ENCODE results near the gene TEX29. TPM values are rescaled to one million over a fixed set of nuclear protein-coding genes. Genes with fewer than 3 reads are reported as not detected.

TEX29 gene
- total RNA-seq, 8 experiments from 2014 or later: 0.42 to 1.00 TPM; not detected in 6

DNA sequence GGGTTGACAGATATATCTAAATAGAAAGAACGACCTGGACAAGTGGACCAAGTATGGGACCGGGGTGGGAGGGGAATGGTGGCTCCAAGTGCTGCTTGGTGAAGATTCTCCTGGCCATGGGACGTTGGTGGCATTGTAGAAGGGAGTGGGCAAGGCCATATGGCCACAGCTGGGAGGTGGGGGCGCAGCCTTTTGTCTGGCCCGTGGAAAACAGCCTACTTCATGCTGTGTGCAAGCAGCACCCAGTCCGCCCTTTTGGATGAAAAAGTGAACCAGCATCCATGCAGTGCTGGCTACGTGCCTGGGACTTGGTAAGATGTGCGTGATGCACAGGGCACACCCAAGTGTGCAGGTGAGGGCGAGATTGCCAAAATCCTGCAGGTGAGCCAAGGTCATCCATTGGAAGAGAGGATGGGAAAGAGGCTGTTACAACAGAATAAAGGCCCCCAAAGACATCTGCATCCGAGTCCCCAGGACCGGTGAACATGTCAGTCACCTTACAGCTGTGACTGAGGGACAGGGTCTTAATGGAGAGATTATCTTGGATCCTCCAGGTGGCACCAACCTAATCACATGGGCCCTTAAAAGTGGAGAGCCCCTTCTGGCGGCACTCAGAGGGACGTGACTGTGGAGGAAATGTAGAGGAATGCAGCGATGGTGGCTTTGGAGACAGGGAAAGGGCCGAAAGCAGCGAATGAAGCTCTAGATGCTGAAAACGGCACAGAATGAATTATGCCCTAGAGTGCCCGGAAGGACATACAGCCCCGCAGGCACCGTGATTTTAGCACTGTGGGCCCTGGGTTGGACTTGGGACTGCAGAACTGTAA is 40.8 kb downstream of the TEX29 start:
- no peak for ATAC-seq (replicated peaks in 6 of 8)
- in situ Hi-C loops (cut with MboI; ENCODE audit: low pct_unique_long_range_greater_than_20kb in 2 of 9, low sequenced_read_pairs in 9 of 9, unreplicated experiment in 9 of 9): no loop called here
- no peak overlapping the region for H3K27ac ChIP-seq
- 20 to 100% (median 88%) methylated on average over 1 to 13 of the region's 20 CpGs; no CpG with 5 or more reads in 3 of the 10 experiments for WGBS, 10 experiments
- H3K4me3 ChIP-seq: no peak overlapping the region
- peaks cover 0 to 3% of the 10 kb centered on the region in 2 donors for H3K4me1 ChIP-seq (replicated peaks in 1 of 2)

DNA sequence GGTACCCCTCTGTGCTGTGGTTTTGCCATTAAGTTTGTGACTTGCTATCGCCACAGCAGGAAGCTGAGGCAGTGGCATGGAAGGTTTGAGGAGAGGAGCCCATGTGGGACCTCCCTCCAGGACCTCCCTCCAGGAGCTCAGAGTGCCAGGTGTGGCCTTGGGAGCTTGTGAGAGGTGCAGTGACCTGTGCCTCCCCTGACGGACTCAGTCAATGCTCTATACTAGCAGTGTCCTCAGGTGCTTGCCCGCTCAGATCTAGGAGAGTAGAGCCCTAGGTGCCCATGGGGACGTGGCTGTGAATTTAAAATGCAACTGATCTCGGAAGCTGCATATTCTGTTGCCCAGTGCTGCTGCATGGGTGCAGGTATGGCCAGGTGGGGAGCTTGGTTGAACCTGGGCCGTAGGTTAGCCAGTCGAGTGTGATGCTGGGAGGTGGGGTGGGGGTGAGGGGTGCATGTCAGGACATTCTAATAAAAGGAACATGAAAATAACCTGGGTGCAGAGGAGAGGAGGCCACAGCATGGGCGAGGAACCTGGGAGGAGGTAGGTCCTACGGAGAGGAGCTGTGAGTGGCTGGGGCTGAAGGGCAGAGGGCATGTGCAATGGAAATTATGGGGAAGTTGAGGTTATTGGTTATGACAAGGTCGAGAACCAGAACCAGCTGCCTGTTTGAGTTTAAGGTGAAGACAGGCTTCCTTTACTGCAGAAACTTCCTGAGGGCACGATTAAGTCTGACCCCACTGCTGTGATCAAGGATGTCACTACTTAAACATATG is 41.6 kb downstream of the TEX29 start:
- in situ Hi-C loops (cut with MboI; ENCODE audit: low pct_unique_long_range_greater_than_20kb in 2 of 9, low sequenced_read_pairs in 9 of 9, unreplicated experiment in 9 of 9): no loop called here
- ATAC-seq (replicated peaks in 6 of 8): no peak
- Histone ChIP-seq H3K4me3 (no peak overlapping the region), H3K4me1 (replicated peaks in 1 of 2) (no peaks in the 10 kb centered on the region), H3K27ac (no peak overlapping the region)
- WGBS, 10 experiments: 0 to 100% (median 67%) methylated on average over 1 to 6 of the region's 11 CpGs

DNA sequence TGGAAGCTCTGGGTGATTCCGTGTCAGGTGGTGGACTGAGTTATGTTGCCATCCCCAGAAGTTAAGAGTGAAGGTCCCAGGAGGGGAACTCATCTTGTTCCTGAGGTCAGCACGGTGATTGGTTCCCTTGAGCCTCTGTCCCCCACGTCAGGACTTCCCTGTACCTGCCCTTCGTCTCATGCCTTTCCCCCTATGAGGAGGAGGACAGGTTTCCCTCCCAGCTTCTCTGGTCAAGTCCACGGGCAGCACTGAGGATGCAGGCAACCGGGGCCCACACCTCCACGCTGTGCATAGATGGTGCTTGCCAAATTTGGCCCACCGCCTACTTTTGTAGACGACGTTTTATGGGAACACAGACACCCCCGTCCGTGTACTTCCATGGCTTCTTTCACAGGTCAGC is 42.7 kb downstream of the TEX29 start:
- H3K4me3 ChIP-seq: no peak overlapping the region
- H3K4me1 ChIP-seq (replicated peaks in 1 of 2): no peaks in the 10 kb centered on the region
- no peak for ATAC-seq (replicated peaks in 6 of 8)
- in situ Hi-C loops (cut with MboI; ENCODE audit: low pct_unique_long_range_greater_than_20kb in 2 of 9, low sequenced_read_pairs in 9 of 9, unreplicated experiment in 9 of 9): no loop called here
- WGBS, 10 experiments: 20 to 95% (median 76%) methylated on average over 2 to 12 of the region's 12 CpGs; no CpG with 5 or more reads in 5 of the 10 experiments
- no peak overlapping the region for H3K27ac ChIP-seq

DNA sequence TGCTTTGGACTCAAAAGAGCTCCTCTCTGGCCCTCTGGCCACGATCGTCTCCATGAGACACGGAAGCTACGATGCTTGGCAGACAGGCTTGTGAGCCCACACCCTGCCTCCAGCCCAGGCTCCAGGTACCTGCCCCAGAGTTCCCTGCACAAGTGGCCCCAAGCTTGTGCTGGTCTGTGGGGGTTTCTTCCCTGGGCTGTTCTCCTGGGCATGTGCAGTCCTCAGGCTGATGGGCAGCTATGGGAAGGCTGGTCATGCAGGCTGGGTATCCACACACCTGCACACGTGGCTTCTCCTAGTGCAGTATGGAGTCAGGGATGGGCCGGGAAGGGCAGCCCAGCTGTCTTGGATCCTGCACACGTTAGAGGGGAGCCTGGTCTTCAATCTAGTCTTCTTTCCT is 43.1 kb downstream of the TEX29 start:
- ATAC-seq (replicated peaks in 6 of 8): no peak
- Histone ChIP-seq H3K4me1 (replicated peaks in 1 of 2) (no peaks in the 10 kb centered on the region), H3K27ac (no peak overlapping the region), H3K4me3 (no peak overlapping the region)
- in situ Hi-C loops (cut with MboI; ENCODE audit: low pct_unique_long_range_greater_than_20kb in 2 of 9, low sequenced_read_pairs in 9 of 9, unreplicated experiment in 9 of 9): no loop called here
- 8 to 100% (median 77%) methylated on average over 2 to 4 of the region's 7 CpGs; no CpG with 5 or more reads in 6 of the 10 experiments for WGBS, 10 experiments

DNA sequence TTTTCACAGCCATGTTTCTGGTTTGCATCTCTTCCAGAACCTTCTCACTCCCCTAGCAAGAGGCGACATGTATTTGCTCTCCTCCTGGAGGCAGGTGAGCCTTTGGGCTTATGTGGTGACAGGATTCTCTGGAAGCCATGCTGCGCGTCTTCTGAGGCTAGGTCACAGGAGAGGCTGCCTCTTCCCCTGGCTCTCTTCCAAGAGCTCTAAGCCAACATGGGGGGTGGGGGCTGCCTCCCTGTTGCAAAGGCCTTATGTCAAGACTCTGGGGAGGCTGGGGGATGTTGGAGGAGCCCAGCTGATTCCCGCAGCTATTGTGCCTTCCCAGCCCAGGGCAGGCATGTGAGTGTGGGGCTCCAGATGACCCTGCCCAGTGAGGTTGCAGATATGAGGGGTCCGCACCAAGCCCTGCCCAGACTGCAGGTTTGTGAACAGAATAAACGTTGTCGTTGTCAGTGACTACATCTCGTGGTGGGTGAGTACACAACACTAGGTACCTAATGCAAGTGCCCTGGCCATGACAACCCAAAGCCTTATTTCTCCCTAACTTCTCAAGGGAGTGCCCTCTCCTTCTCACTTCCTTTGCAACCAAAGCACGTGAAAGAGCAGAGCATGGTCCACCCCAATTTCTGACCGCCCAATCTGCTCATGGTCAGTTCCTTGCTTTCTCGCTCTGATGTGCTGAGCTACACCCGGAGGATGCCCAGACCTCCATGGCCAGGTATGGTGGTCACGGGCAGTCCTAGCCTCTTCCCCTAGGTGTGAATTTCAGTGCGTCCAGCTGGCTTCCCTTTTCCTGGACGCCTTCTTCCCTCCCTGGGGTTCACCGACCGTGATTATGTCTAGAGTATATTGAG is 44.9 kb downstream of the TEX29 start:
- Histone ChIP-seq H3K4me3 (no peak overlapping the region), H3K27ac (no peak overlapping the region), H3K4me1 (replicated peaks in 1 of 2) (peaks cover 0 to under 1% of the 10 kb centered on the region in 2 donors)
- peak in 1 of 8 experiments; percentile 39 for ATAC-seq (replicated peaks in 6 of 8)
- in situ Hi-C loops (cut with MboI; ENCODE audit: low pct_unique_long_range_greater_than_20kb in 2 of 9, low sequenced_read_pairs in 9 of 9, unreplicated experiment in 9 of 9): no loop called here
- WGBS, 10 experiments: 60 to 100% (median 82%) methylated on average over 2 to 12 of the region's 17 CpGs; no CpG with 5 or more reads in 1 of the 10 experiments

DNA sequence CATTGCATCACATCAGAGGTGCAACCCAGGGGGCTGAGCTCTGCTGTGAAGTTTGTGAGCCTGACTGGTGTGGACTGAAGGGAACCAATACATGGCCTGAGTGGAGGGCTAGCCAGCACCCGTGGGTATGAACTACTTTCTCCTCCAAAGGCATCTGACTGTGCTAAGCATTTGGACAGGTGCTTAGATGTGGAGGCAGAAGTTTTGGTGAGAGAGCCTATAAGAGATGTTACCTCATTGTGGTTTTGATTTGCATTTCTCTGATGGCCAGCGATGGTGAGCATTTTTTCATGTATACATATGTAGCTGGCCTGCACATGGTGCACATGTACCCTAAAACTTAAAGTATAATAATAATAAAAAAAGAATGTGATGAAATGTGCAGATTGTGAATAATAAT is 46.9 kb downstream of the TEX29 start:
- in situ Hi-C loops (cut with MboI; ENCODE audit: low pct_unique_long_range_greater_than_20kb in 2 of 9, low sequenced_read_pairs in 9 of 9, unreplicated experiment in 9 of 9): no loop called here
- Histone ChIP-seq H3K27ac (no peak overlapping the region), H3K4me1 (replicated peaks in 1 of 2) (peaks cover 7 to 15% of the 10 kb centered on the region in 2 donors), H3K4me3 (no peak overlapping the region)
- ATAC-seq (replicated peaks in 6 of 8): no peak
- 0 to 100% (median 93%) methylated on average over 1 to 2 of the region's 2 CpGs; no CpG with 5 or more reads in 1 of the 10 experiments for WGBS, 10 experiments

DNA sequence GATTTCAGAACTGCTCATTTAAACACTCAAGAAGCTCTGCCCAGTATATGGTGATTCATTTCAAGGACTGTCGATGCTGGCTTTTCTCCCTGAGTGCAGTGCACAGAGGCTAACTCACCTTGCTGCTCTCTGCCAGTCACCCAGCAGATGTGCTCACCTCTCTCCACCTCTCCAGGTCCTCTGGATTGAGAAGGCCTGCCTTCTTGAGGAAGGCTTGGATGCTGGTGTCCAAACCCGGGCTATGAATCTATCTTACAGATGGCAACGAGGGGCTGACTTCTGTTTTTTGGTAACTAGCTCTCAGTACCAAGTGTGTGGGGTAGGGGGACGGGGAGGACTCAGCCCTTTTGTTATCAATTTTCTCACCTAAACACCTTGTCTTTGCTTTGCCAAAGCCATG is 47.6 kb downstream of the TEX29 start:
- Histone ChIP-seq H3K4me1 (replicated peaks in 1 of 2) (peaks cover 7 to 15% of the 10 kb centered on the region in 2 donors), H3K27ac (no peak overlapping the region), H3K4me3 (no peak overlapping the region)
- ATAC-seq (replicated peaks in 6 of 8): no peak
- in situ Hi-C loops (cut with MboI; ENCODE audit: low pct_unique_long_range_greater_than_20kb in 2 of 9, low sequenced_read_pairs in 9 of 9, unreplicated experiment in 9 of 9): no loop called here
- WGBS, 10 experiments: 0 to 100% (median 80%) methylated on average over 1 to 4 of the region's 4 CpGs; no CpG with 5 or more reads in 1 of the 10 experiments

DNA sequence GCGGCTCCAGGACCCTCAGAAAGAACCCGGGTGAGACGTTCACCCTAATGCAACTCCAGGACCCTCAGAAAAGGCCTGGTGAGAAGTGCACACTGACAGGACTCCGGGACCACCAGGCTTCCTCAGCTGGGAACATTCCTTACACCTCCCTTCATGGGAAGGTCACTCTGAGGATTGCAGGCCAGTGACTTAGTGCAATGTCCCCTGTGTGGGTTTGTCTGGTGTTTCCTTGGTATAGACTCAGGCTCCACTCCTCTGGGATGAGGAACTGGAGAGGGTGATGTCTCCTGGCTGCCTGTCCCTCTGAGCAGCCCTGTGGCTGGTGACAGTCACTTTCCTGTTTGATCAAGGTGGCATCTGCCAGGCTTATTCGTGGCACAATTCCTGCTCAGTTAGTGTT is 49.7 kb downstream of the TEX29 start:
- WGBS, 10 experiments: 29 to 100% (median 80%) methylated on average over 1 to 4 of the region's 5 CpGs; no CpG with 5 or more reads in 3 of the 10 experiments
- Histone ChIP-seq H3K4me1 (replicated peaks in 1 of 2) (peaks cover 7 to 15% of the 10 kb centered on the region in 2 donors), H3K4me3 (no peak overlapping the region), H3K27ac (no peak overlapping the region)
- no peak for ATAC-seq (replicated peaks in 6 of 8)
- in situ Hi-C loops (cut with MboI; ENCODE audit: low pct_unique_long_range_greater_than_20kb in 2 of 9, low sequenced_read_pairs in 9 of 9, unreplicated experiment in 9 of 9): no loop called here

DNA sequence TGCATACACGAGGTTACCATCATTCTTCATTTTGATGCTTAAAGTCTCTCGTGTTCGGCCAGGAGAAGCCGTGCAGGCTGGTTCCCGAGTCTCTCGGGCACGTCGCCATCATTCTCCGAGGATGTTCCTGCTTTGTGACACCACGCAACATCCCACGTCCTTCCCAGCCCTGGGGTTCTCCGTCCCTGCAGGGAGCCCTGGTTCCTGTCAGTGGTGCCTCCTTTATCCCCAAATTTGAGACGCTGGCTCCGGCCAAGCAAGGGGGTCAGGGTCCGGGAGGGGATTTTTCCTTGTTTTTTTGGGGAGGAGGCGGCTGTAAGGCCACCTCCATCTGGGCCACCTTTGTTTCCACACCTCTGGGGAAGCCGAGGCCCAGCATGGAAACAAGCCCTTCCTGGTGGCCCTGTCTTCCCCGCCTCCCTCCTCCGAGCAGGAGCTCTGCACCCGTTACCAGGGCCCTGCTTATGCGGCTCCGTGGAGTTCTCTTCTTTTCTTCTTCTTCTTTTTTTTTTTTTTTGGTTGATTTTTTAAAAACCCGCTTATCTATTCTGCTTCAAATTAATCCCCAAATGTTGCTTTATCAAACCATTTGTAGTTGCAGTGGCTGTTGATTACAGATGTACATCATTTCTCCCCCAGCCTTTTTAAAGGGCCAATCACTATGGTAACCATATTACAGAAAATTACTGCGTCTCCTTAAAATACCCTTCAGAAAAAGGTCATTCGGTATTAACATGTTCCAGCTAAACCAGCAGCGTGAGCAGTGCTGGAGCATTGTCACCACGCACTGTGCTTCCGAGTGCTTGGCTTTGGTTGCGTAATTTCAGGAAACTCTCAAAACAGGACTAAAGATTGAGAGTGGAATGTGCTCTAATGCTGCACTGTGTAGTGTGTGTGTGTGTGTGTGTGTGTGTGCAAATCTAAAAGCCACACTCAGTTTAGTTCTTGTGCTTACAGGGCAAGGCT is 50.4 kb downstream of the TEX29 start:
- H3K4me3 ChIP-seq: no peak overlapping the region
- in situ Hi-C loops (cut with MboI; ENCODE audit: low pct_unique_long_range_greater_than_20kb in 2 of 9, low sequenced_read_pairs in 9 of 9, unreplicated experiment in 9 of 9): no loop called here
- H3K27ac ChIP-seq: no peak overlapping the region
- H3K4me1 ChIP-seq (replicated peaks in 1 of 2): peaks cover 7 to 15% of the 10 kb centered on the region in 2 donors
- ATAC-seq (replicated peaks in 6 of 8): peak in 6 of 8 experiments; percentile 50 to 77 (median 68)
- WGBS, 10 experiments: 45 to 90% (median 81%) methylated on average over 2 to 17 of the region's 29 CpGs; no CpG with 5 or more reads in 1 of the 10 experiments

DNA sequence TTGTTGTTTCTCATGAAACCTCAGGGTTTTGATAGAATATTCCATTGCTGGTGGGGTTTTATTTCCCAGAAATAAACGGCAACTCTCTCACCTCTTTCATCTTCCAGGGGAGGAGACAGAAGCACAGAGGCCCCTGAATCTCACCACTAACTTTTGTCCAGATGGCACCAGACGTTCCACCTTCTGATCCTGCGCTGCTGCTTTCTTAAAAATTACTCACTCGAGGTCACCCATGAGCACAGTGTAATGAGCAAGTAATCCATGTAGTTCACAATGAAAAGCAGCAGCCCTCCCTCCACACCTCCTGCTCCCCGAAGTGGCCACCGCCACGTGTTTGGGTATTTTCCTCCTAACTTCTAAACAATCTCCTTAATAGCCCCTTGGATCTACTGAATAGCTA is 51.3 kb downstream of the TEX29 start:
- Histone ChIP-seq H3K4me1 (replicated peaks in 1 of 2) (peaks cover 7 to 15% of the 10 kb centered on the region in 2 donors), H3K4me3 (no peak overlapping the region), H3K27ac (no peak overlapping the region)
- ATAC-seq (replicated peaks in 6 of 8): no peak
- in situ Hi-C loops (cut with MboI; ENCODE audit: low pct_unique_long_range_greater_than_20kb in 2 of 9, low sequenced_read_pairs in 9 of 9, unreplicated experiment in 9 of 9): no loop called here
- 0 to 96% (median 75%) methylated on average over 1 to 7 of the region's 7 CpGs; no CpG with 5 or more reads in 3 of the 10 experiments for WGBS, 10 experiments

DNA sequence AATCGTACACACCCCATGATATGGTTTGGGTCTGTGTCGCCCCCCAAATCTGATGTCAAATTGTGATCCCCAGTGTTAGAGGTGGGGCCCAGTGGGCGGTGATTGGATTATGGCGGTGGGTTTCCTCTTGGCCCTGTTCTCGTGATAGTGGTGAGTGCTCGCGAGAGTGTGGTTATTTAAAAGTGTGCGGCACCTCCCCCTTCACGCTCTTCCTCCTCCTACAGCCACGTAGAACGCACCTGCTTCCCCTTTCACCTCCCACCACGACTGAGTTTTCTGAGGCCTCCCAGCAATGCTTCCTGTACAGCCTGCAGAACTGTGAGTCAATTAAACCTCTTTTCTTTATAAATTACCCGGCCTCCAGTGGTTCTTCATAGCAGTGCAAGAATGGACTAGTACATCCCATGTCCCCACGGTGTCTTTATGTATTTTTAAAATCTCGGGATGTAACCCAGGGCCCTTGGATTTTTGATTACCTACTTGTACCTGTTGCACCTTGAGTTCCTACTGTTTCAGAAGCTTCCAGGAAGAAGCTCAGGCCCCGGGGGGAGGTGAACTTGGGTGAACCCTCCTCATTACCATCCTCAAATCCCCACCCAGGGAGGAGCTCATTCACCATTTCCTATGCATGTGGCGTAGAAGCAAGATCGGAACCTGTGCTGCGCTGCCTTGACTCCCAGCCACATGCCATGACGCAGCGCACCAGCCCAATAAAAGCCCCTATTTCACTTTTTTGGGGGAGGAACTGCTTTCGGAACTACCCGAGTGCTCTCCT is 52.4 kb downstream of the TEX29 start:
- Histone ChIP-seq H3K27ac (no peak overlapping the region), H3K4me1 (replicated peaks in 1 of 2) (peaks cover 7 to 15% of the 10 kb centered on the region in 2 donors), H3K4me3 (no peak overlapping the region)
- in situ Hi-C loops (cut with MboI; ENCODE audit: low pct_unique_long_range_greater_than_20kb in 2 of 9, low sequenced_read_pairs in 9 of 9, unreplicated experiment in 9 of 9): no loop called here
- peak in 3 of 8 experiments; percentile 36 to 71 (median 51) for ATAC-seq (replicated peaks in 6 of 8)
- 32 to 100% (median 71%) methylated on average over 1 to 15 of the region's 23 CpGs; no CpG with 5 or more reads in 2 of the 10 experiments for WGBS, 10 experiments
